HG02588 (cell line): ENCODE results near the gene ZBTB8A.
"Not testable (repeated sequence)": the region's sequence is repeated elsewhere in the genome, so short reads cannot be mapped to it uniquely, and the experiment has no call there.

Experiments used
- ATAC-seq: cut with Tn5 transposase; IDR thresholded peaks from one replicate; pipeline ENCODE4 v1.9.1; 2021; ENCODE audit warnings: mild to moderate bottlenecking, moderate library complexity; ENCODE audit not compliant: unreplicated experiment

Gene ZBTB8A

GRCh38 chr1:32538887-32539583 lies at the start of gene ZBTB8A:
Gene ZBTB8A, plus strand, starts transcription at chr1:32539427. Its CDS starts 53,505 bp downstream, at chr1:32592932.
- ATAC-seq = no peak

GRCh38 chr1:32489774-32490454 lies 49.3 kb upstream of the ZBTB8A start:
- ATAC-seq = no peak

- no peak for ATAC-seq
Observed at GRCh38 chr1:32491386-32491785, 47.8 kb upstream of the ZBTB8A start.

- no peak for ATAC-seq
Observed at GRCh38 chr1:32494196-32494595, 45.0 kb upstream of the ZBTB8A start.

GRCh38 chr1:32494711-32495337 lies 44.4 kb upstream of the ZBTB8A start:
- no peak for ATAC-seq

- no peak for ATAC-seq
Observed at GRCh38 chr1:32496127-32496526, 43.1 kb upstream of the ZBTB8A start.

- ATAC-seq = no peak
Observed at GRCh38 chr1:32498751-32499150, 40.5 kb upstream of the ZBTB8A start.

- ATAC-seq = peak; percentile 56
Observed at GRCh38 chr1:32500387-32501209, 38.6 kb upstream of the ZBTB8A start.

GRCh38 chr1:32501865-32502264 lies 37.4 kb upstream of the ZBTB8A start:
- no peak for ATAC-seq

- no peak for ATAC-seq
Observed at GRCh38 chr1:32503153-32503552, 36.1 kb upstream of the ZBTB8A start.

- no peak for ATAC-seq
Observed at GRCh38 chr1:32507021-32507420, 32.2 kb upstream of the ZBTB8A start.

GRCh38 chr1:32508761-32509160 lies 30.5 kb upstream of the ZBTB8A start:
- ATAC-seq = no peak

GRCh38 chr1:32509939-32510338 lies 29.3 kb upstream of the ZBTB8A start:
- ATAC-seq = no peak

GRCh38 chr1:32516402-32516801 lies 22.8 kb upstream of the ZBTB8A start:
- no peak for ATAC-seq

- ATAC-seq = no peak
Observed at GRCh38 chr1:32518976-32519375, 20.3 kb upstream of the ZBTB8A start.

GRCh38 chr1:32521165-32521564 lies 18.1 kb upstream of the ZBTB8A start:
- ATAC-seq = no peak

GRCh38 chr1:32525053-32525452 lies 14.2 kb upstream of the ZBTB8A start:
- no peak for ATAC-seq

GRCh38 chr1:32525661-32526444 lies 13.4 kb upstream of the ZBTB8A start:
- ATAC-seq = no peak

GRCh38 chr1:32528550-32528949 lies 10.7 kb upstream of the ZBTB8A start:
- ATAC-seq = not testable (repeated sequence)

- ATAC-seq = no peak
Observed at GRCh38 chr1:32533792-32534327, 5.4 kb upstream of the ZBTB8A start.
